Measurements from ENCODE around the gene HNRNPDL. TPM values are rescaled to one million over a fixed set of nuclear protein-coding genes. Genes with fewer than 3 reads are reported as not detected.

HNRNPDL gene
- total RNA-seq, 1 donor from 2014 or later = 444 TPM

DNA sequence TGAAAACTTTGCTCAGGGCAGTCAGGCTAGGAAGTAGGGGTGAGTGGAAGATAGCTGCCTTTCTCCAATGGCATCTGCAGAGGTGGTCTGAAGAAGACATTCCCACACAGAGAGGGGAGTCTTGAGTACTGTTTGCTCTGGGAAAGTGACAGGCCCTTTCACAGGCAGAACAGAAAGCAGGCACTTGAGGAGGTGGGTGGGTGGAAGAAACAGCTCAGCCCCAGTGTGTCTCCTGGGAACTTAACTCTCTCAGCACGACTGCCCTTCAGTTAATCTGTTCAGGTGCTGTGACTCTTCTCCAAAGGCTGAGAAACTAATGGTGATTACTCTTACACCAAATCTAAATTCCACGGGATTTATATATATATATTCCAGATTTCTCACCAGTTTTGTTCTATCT, 28.5 kb upstream of the HNRNPDL start:
- Mint-ChIP-seq H3K36me3 (ENCODE audit: unreplicated experiment) (no peaks in the 10 kb centered on the region), H3K9me3 (ENCODE audit: unreplicated experiment) (no peaks in the 10 kb centered on the region), H3K27ac (ENCODE audit: unreplicated experiment) (no peak overlapping the region), H3K27me3 (ENCODE audit: unreplicated experiment) (no peaks in the 10 kb centered on the region), H3K4me1 (ENCODE audit: low read depth, unreplicated experiment) (peaks cover 5% of the 10 kb centered on the region), H3K4me3 (ENCODE audit: unreplicated experiment) (no peak overlapping the region)
- DNase-seq = no peak
- no peak for TF ChIP-seq CTCF (IDR thresholded peaks at IDR 0.05; ENCODE audit: partially characterized antibody, unreplicated experiment)

GRCh38 chr4:82457266-82457665, 27.0 kb upstream of the HNRNPDL start:
- Mint-ChIP-seq H3K27ac (ENCODE audit: unreplicated experiment) (no peak overlapping the region), H3K36me3 (ENCODE audit: unreplicated experiment) (no peaks in the 10 kb centered on the region)
- DNase-seq = no peak

DNA sequence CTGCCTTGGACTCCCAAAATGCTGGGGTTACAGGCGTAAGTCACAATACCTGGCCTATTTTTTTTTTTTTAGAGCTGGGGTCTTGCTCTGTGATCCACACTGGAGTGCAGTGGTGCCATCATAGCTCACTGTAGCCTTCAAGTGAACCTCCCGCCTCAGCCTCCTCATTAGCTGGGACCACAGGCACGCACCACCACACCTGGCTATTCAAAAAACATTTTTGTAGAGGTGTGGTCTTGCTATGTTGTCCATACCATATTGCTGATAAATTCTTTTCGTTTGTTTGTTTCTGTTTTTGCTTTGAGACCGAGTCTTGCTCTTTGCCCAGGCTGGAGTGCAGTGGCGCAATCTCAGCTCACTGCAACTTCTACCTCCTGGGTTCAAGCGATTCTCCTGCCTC, 21.8 kb upstream of the HNRNPDL start:
- Mint-ChIP-seq H3K36me3 (ENCODE audit: unreplicated experiment) (peaks cover 5% of the 10 kb centered on the region), H3K27ac (ENCODE audit: unreplicated experiment) (no peak overlapping the region), H3K9me3 (ENCODE audit: unreplicated experiment) (peaks cover 1% of the 10 kb centered on the region), H3K4me3 (ENCODE audit: unreplicated experiment) (no peak overlapping the region), H3K4me1 (ENCODE audit: low read depth, unreplicated experiment) (peaks cover 7% of the 10 kb centered on the region), H3K27me3 (ENCODE audit: unreplicated experiment) (no peaks in the 10 kb centered on the region)
- no peak for TF ChIP-seq CTCF (IDR thresholded peaks at IDR 0.05; ENCODE audit: partially characterized antibody, unreplicated experiment)
- no peak for DNase-seq

More at GRCh38 chr4:82457266-82457665, 27.0 kb upstream of the HNRNPDL start:
- no peak for TF ChIP-seq CTCF (IDR thresholded peaks at IDR 0.05; ENCODE audit: partially characterized antibody, unreplicated experiment)
- no peaks in the 10 kb centered on the region for H3K27me3 Mint-ChIP-seq (ENCODE audit: unreplicated experiment)
- H3K4me1 Mint-ChIP-seq (ENCODE audit: low read depth, unreplicated experiment) = peaks cover 5% of the 10 kb centered on the region
- no peak overlapping the region for H3K4me3 Mint-ChIP-seq (ENCODE audit: unreplicated experiment)
- no peaks in the 10 kb centered on the region for H3K9me3 Mint-ChIP-seq (ENCODE audit: unreplicated experiment)

DNA sequence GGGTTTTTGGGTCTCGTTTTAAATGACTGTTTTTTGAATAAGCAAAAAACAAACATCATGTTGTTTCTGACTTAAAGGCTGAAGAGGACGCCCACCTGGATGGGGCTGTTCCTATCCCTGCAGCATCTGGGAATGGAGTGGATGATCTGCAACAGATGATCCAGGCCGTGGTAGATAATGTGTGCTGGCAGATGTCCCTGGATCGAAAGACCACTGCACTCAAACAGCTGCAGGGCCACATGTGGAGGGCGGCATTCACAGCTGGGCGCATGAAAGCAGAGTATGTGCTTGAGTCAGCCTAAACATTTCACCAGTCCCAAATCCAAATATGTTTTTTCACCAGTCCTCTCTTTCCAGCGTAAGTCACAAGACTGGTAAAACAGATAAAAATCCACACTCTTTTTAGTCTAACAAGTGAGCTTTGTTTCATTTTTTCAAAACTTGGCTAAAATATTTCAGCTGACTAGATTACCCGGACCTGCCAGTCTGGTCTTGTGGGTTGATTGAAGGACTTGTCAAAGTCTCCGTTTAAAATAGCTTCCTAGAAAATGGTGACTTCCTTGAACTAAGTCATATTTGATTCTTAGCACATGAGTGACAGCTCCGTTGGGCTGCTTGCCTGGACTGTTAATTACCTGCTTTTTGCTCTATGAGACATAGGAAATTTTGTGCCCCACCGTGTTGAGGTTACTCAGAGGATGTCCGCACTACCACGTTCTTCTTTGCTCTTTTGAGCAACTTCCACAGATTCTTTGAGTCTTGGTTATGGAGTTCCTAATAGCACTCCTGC, 20.9 kb upstream of the HNRNPDL start:
- no peak for TF ChIP-seq CTCF (IDR thresholded peaks at IDR 0.05; ENCODE audit: partially characterized antibody, unreplicated experiment)
- no peak overlapping the region for H3K27ac Mint-ChIP-seq (ENCODE audit: unreplicated experiment)
- H3K4me1 Mint-ChIP-seq (ENCODE audit: low read depth, unreplicated experiment) = peaks cover 7% of the 10 kb centered on the region
- peaks cover 5% of the 10 kb centered on the region for H3K36me3 Mint-ChIP-seq (ENCODE audit: unreplicated experiment)
- peaks cover 1% of the 10 kb centered on the region for H3K9me3 Mint-ChIP-seq (ENCODE audit: unreplicated experiment)
- no peak for DNase-seq
- H3K27me3 Mint-ChIP-seq (ENCODE audit: unreplicated experiment) = no peaks in the 10 kb centered on the region
- no peak overlapping the region for H3K4me3 Mint-ChIP-seq (ENCODE audit: unreplicated experiment)

DNA sequence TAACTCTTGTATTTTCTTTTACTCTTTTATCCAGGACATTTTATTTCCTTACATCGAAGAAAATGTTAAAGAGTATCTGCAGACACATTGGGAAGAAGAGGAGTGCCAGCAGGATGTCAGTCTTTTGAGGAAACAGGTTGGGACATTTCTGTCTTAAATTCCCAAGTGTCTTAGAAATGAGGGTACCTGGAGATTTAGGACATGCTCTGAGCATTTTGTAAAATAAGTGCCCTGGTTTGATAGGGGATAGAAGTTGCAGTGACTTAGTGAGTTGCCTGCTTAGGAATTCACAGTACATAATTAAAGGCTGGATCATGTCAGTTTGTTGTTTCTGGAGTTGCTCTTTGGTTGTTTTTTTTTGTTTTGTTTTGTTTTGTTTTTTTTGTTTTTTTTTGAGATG, 17.6 kb upstream of the HNRNPDL start:
- Mint-ChIP-seq H3K9me3 (ENCODE audit: unreplicated experiment) (peaks cover 1% of the 10 kb centered on the region), H3K36me3 (ENCODE audit: unreplicated experiment) (peaks cover 5% of the 10 kb centered on the region), H3K27ac (ENCODE audit: unreplicated experiment) (no peak overlapping the region), H3K27me3 (ENCODE audit: unreplicated experiment) (no peaks in the 10 kb centered on the region), H3K4me1 (ENCODE audit: low read depth, unreplicated experiment) (peaks cover 3% of the 10 kb centered on the region), H3K4me3 (ENCODE audit: unreplicated experiment) (no peak overlapping the region)
- no peak for TF ChIP-seq CTCF (IDR thresholded peaks at IDR 0.05; ENCODE audit: partially characterized antibody, unreplicated experiment)
- DNase-seq = no peak

All from glutamatergic neuron (in vitro differentiated cells).